CD14-positive monocyte (primary cell): ENCODE results near the gene FOXD1. TPM values are rescaled to one million over a fixed set of nuclear protein-coding genes. Genes with fewer than 3 reads are reported as not detected.

ENCODE experiments used
- DNase-seq, 3 donors: peaks; one replicate each; pipeline ENCODE4 v3.0.0-alpha.2; 2011 to 2022
- H2AFZ ChIP-seq: 2 replicates; pipeline ENCODE4 v1.6.0; 2012; ENCODE audit warnings: mild to moderate bottlenecking, low read depth, low read length, inconsistent platforms; ENCODE audit not compliant: insufficient read depth, poor library complexity, severe bottlenecking
- H3K27ac ChIP-seq, 2 donors: 1 replicate in 1 of 2; 2 replicates in 1 of 2; pipeline ENCODE4 v1.5.1; 2012 to 2013; ENCODE audit warnings: low read length in 2 of 2, control low read depth in 1 of 2, inconsistent platforms in 1 of 2, low read depth in 1 of 2, mild to moderate bottlenecking in 1 of 2
- H3K27me3 ChIP-seq, 2 donors: one replicate each; pipeline versions ENCODE4 v1.6.0 to v1.6.1; 2011 to 2013; ENCODE audit warnings: low read length in 2 of 2; ENCODE audit not compliant: control insufficient read depth in 2 of 2, insufficient read depth in 2 of 2
- H3K36me3 ChIP-seq, 2 donors: replicated peaks in 1 of 2; 1 replicate in 1 of 2; 2 replicates in 1 of 2; pipeline versions ENCODE4 v1.5.1 to v1.6.1; 2012 to 2013; ENCODE audit warnings: low read length in 2 of 2, control low read depth in 1 of 2, inconsistent platforms in 1 of 2, mild to moderate bottlenecking in 1 of 2; ENCODE audit not compliant: insufficient read depth in 2 of 2, control insufficient read depth in 1 of 2
- H3K4me1 ChIP-seq, 2 donors: 1 replicate in 1 of 2; 2 replicates in 1 of 2; pipeline versions ENCODE4 v1.5.1 to v1.6.1; 2012 to 2013; ENCODE audit warnings: low read length in 2 of 2, control low read depth in 1 of 2, inconsistent platforms in 1 of 2, mild to moderate bottlenecking in 1 of 2, moderate library complexity in 1 of 2; ENCODE audit not compliant: insufficient read depth in 2 of 2, control insufficient read depth in 1 of 2
- H3K4me2 ChIP-seq: replicated peaks from 2 replicates; pipeline ENCODE3; 2012; ENCODE audit warnings: low read length, moderate library complexity, mild to moderate bottlenecking; ENCODE audit not compliant: poor library complexity, severe bottlenecking; ENCODE audit errors: extremely low read depth
- H3K4me3 ChIP-seq, 3 experiments: fragments of 200-600 bp in 1 of 3; sonication (generic) in 1 of 3; replicated peaks in 1 of 3; 1 replicate in 2 of 3; 2 replicates in 1 of 3; pipeline ENCODE4 v1.5.1; 2011 to 2013; ENCODE audit warnings: low read length in 3 of 3, mild to moderate bottlenecking in 3 of 3, control low read depth in 2 of 3, low read depth in 2 of 3, inconsistent platforms in 1 of 3, moderate library complexity in 1 of 3
- H3K79me2 ChIP-seq: 2 replicates; pipeline ENCODE4 v1.6.0; 2012; ENCODE audit warnings: mild to moderate bottlenecking, control low read depth, inconsistent platforms, low read length, moderate library complexity; ENCODE audit not compliant: insufficient read depth
- H3K9ac ChIP-seq: 2 replicates; pipeline ENCODE4 v1.6.0; 2017; ENCODE audit warnings: low read length, mild to moderate bottlenecking; ENCODE audit not compliant: insufficient read depth, poor library complexity, severe bottlenecking
- H3K9me3 ChIP-seq, 2 donors: replicated peaks in 1 of 2; 1 replicate in 1 of 2; 2 replicates in 1 of 2; pipeline versions ENCODE4 v1.5.1 to v1.6.1; 2012 to 2013; ENCODE audit warnings: low read length in 2 of 2, control low read depth in 1 of 2; ENCODE audit not compliant: control insufficient read depth in 1 of 2, insufficient read depth in 1 of 2
- H4K20me1 ChIP-seq: 2 replicates; pipeline ENCODE4 v1.6.0; 2012; ENCODE audit warnings: mild to moderate bottlenecking, low read length, control low read depth, moderate library complexity; ENCODE audit not compliant: insufficient read depth
- H3K27ac Mint-ChIP-seq, 7 donors: one replicate each; pipeline ENCODE4 v1.8.0; 2020; ENCODE audit warnings: mild to moderate bottlenecking in 7 of 7, mixed read lengths in 7 of 7, moderate library complexity in 6 of 7, inconsistent platforms in 2 of 7
- H3K27me3 Mint-ChIP-seq, 3 donors: one replicate each; pipeline ENCODE4 v1.8.0; 2021 to 2022; ENCODE audit warnings: low read depth in 3 of 3, mild to moderate bottlenecking in 3 of 3, mixed read lengths in 3 of 3, moderate library complexity in 3 of 3, inconsistent platforms in 1 of 3
- H3K36me3 Mint-ChIP-seq, 2 donors: one replicate each; pipeline ENCODE4 v1.8.0; 2020; ENCODE audit warnings: mixed read lengths in 2 of 2, inconsistent platforms in 1 of 2, mild to moderate bottlenecking in 1 of 2
- H3K4me1 Mint-ChIP-seq: one replicate; pipeline ENCODE4 v1.8.0; 2020; ENCODE audit warnings: mild to moderate bottlenecking, mixed read lengths
- H3K4me3 Mint-ChIP-seq, 2 donors: one replicate each; pipeline ENCODE4 v1.8.0; 2020; ENCODE audit warnings: mild to moderate bottlenecking in 2 of 2, mixed read lengths in 2 of 2, moderate library complexity in 1 of 2
- H3K9me3 Mint-ChIP-seq, 7 donors: one replicate each; pipeline ENCODE4 v1.8.0; 2020 to 2022; ENCODE audit warnings: mixed read lengths in 7 of 7, mild to moderate bottlenecking in 6 of 7, moderate library complexity in 6 of 7, inconsistent platforms in 2 of 7
- WGBS: methylation state at CpG from one replicate; pipeline ENCODE4 v1.1.5; 2013; ENCODE audit warnings: missing lambda C conversion rate; ENCODE audit not compliant: insufficient coverage; 5-methylcytosine and 5-hydroxymethylcytosine counted together
- intact Hi-C, 2 donors: fragments of 100-400 bp; cut with micrococcal nuclease; formaldehyde crosslinking; loops; one replicate each; pipeline versions ENCODE4 v1.15.0 to v1.15.1; 2023
- polyA plus RNA-seq, 3 donors: library from polyadenylated mRNA; depleted of rRNA in 1 of 3; unstranded in 2 of 3; stranded (reverse) in 1 of 3; fragments of 300-500 nt in 2 of 3; fragments of >200 nt in 1 of 3; fragmentation: Illumina TruSeq in 2 of 3; gene quantifications; 1 replicate in 2 of 3; 2 replicates in 1 of 3; pipeline ENCODE4 v1.2.3, GENCODE V29; 2012 to 2021
- TF ChIP-seq, protein P1 (sequence below): fragments of 200-600 bp; IDR thresholded peaks from one replicate; pipeline ENCODE4 v1.8.0; 2022; ENCODE audit warnings: antibody characterized with exemption, mild to moderate bottlenecking

Gene FOXD1
- polyA plus RNA-seq, 3 donors, result 0.04 TPM; not detected in 2

DNA sequence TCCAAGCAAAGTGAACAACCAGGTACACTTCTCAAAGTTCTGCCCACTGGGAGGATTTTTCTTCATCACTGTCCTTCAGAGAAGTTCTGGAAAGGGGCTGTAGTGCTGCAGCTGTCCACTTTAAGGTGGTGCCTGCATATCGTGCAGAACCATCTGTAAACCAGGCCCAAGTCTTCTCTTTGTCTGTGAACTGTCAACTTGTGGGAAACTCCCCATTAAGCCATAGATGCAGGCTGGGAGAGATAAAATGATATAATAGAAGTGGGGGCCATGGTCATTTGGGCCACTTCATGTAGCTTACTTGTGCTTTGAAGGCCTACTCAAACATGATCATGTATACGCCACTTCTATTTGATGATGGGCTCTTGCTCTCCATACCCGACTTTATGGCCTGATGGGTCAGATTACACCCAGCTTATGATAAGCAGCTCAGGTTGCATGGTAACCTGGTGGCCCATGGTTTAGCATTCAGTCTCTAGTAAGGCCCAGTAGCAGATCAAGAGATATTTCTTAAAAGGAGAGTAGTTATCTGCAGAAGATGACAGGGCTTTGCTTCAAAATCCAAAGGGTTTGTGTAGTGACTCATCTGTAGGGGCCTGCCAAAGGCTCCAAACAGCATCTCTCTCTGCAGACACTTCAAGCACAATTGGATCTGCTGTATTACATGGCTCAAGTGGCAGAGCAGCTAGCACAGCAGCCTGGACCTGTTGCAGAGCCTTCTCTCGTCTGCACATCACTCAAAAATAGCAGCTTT, 34.0 kb upstream of the FOXD1 start:
- H3K9me3 ChIP-seq, result no peaks in the 10 kb centered on the region
- H3K9ac ChIP-seq, result no peak overlapping the region
- no peaks in the 10 kb centered on the region for H3K36me3 ChIP-seq
- no peak overlapping the region for H3K4me2 ChIP-seq
- TF ChIP-seq, protein P1, sequence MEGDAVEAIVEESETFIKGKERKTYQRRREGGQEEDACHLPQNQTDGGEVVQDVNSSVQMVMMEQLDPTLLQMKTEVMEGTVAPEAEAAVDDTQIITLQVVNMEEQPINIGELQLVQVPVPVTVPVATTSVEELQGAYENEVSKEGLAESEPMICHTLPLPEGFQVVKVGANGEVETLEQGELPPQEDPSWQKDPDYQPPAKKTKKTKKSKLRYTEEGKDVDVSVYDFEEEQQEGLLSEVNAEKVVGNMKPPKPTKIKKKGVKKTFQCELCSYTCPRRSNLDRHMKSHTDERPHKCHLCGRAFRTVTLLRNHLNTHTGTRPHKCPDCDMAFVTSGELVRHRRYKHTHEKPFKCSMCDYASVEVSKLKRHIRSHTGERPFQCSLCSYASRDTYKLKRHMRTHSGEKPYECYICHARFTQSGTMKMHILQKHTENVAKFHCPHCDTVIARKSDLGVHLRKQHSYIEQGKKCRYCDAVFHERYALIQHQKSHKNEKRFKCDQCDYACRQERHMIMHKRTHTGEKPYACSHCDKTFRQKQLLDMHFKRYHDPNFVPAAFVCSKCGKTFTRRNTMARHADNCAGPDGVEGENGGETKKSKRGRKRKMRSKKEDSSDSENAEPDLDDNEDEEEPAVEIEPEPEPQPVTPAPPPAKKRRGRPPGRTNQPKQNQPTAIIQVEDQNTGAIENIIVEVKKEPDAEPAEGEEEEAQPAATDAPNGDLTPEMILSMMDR, result no peak
- H3K9me3 Mint-ChIP-seq, result peaks cover 0 to 3% (median 0%) of the 10 kb centered on the region in 7 donors
- H3K27ac ChIP-seq, result no peak overlapping the region
- no peaks in the 10 kb centered on the region for H3K36me3 Mint-ChIP-seq
- peaks cover 19 to 32% (median 19%) of the 10 kb centered on the region in 3 donors for H3K27me3 Mint-ChIP-seq
- H2AFZ ChIP-seq, result no peak overlapping the region
- H3K4me1 ChIP-seq, result no peaks in the 10 kb centered on the region
- no peaks in the 10 kb centered on the region for H3K4me1 Mint-ChIP-seq
- no peaks in the 10 kb centered on the region for H3K79me2 ChIP-seq
- no peak for DNase-seq
- H3K4me3 Mint-ChIP-seq, result no peak overlapping the region
- no peak overlapping the region for H3K4me3 ChIP-seq
- H4K20me1 ChIP-seq, result no peaks in the 10 kb centered on the region
- WGBS, result 95% methylated on average over 4 of the region's 4 CpGs
- intact Hi-C loops, result no loop called here
- peaks cover 0 to 6% of the 10 kb centered on the region in 2 donors for H3K27me3 ChIP-seq
- H3K27ac Mint-ChIP-seq, result no peak overlapping the region

- Histone ChIP-seq H3K4me1 (no peaks in the 10 kb centered on the region), H2AFZ (no peak overlapping the region), H3K9ac (no peak overlapping the region), H3K27ac (no peak overlapping the region), H3K4me3 (no peak overlapping the region), H3K36me3 (no peaks in the 10 kb centered on the region), H3K9me3 (no peaks in the 10 kb centered on the region), H3K79me2 (no peaks in the 10 kb centered on the region), H3K27me3 (peaks cover 3 to 6% of the 10 kb centered on the region in 2 donors), H4K20me1 (no peaks in the 10 kb centered on the region), H3K4me2 (no peak overlapping the region)
- intact Hi-C loops, result no loop called here
- Mint-ChIP-seq H3K4me1 (no peaks in the 10 kb centered on the region), H3K9me3 (peaks cover 0 to 3% (median 0%) of the 10 kb centered on the region in 7 donors), H3K4me3 (no peak overlapping the region), H3K27me3 (peaks cover 17 to 36% (median 22%) of the 10 kb centered on the region in 3 donors), H3K27ac (no peak overlapping the region), H3K36me3 (no peaks in the 10 kb centered on the region)
- DNase-seq, result no peak
- WGBS, result 100% methylated on average over 1 of the region's 1 CpG
- TF ChIP-seq, protein P1, result no peak
Observed at GRCh38 chr5:73480500-73480899, 31.9 kb upstream of the FOXD1 start.
